ENCODE data around the gene TIPRL.
"Not testable (repeated sequence)": the region's sequence is repeated elsewhere in the genome, so short reads cannot be mapped to it uniquely, and the experiment has no call there.

TIPRL gene

GRCh38 chr1:168178638-168179437, at the start of gene TIPRL:
Gene TIPRL (plus strand): TSS chr1:168178962. CDS start chr1:168179078, 116 bp downstream.
- peak; percentile 97 for DNase-seq

GRCh38 chr1:168129933-168130332, 48.8 kb upstream of the TIPRL start:
- no peak for DNase-seq

DNA sequence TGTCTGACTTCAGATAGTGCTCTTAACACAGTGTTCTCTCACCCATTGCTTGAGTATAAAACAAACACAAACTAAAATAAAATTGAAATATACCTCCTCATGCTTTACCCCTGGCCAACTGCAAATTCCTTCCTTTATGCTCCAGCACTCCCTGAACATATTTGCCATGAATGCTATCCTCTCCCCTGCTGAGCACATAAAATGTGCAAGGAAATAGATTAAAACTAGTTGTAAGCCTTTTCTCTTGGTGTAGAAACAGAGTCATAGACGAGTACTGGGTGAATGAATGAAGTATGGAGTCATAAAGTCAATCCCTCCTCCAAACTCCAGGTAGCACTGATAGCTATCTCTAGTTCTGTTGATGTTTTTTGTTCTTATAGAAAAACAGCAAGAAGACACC, 44.6 kb upstream of the TIPRL start:
- no peak for DNase-seq

DNA sequence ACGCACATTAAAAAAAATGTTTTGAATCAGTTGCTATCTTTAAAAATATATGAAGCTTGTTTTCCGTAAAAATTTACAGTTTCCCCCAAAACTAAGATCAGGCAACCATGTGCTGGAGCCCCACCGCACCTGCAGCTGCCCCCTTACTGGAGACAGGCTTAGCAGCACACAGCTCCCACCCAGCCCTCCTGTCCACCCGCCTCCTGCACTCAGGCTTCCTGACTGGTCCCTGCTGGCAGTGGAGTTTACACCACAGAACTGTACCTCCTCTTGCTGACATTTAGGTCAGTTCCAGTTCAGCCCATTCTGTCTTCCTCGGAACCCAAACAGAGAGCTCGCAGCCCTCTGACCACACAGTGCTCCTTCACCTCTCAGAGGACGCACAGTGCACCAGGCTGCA, 44.1 kb upstream of the TIPRL start:
- DNase-seq = no peak

DNA sequence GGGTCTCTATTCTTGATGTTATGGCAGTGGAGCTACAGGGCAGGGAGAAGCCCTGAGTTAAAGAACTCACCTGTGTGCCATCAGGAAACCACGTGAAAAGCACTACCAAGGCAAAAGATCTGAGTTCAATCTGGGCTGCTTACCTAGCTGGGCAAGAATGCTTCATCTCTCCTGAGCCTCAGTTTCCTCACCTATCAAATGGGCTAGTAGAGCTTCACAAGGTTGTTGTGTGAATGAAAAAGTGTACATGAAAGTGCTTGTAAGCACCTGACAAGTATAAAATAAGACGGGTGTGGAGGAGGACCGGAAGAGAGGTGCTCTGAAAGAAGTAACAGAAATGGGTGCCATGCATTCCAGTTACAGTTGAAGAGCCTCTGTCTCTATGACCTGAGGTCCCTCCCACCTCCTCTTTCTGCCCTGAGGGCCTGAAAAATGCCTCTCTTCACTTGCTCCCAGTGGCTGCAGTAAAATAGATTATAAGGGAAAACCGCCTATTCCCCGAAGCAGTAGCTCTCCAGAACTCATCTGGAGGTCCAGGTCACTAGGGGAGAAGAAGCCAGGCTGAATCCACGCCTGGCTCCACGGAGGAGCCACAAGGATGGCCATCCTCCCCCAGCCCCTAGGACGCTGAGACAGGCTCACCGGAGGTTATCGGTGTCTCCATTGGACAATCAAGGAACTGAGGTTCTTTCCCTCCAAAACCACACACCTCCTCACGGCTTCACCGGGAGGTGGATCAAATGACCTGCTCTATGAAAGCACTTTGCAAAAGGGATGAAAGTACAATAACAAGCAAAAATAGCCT, 43.4 kb upstream of the TIPRL start:
- DNase-seq = no peak

- no peak for DNase-seq
Observed at GRCh38 chr1:168135921-168136708, 42.6 kb upstream of the TIPRL start.

DNA sequence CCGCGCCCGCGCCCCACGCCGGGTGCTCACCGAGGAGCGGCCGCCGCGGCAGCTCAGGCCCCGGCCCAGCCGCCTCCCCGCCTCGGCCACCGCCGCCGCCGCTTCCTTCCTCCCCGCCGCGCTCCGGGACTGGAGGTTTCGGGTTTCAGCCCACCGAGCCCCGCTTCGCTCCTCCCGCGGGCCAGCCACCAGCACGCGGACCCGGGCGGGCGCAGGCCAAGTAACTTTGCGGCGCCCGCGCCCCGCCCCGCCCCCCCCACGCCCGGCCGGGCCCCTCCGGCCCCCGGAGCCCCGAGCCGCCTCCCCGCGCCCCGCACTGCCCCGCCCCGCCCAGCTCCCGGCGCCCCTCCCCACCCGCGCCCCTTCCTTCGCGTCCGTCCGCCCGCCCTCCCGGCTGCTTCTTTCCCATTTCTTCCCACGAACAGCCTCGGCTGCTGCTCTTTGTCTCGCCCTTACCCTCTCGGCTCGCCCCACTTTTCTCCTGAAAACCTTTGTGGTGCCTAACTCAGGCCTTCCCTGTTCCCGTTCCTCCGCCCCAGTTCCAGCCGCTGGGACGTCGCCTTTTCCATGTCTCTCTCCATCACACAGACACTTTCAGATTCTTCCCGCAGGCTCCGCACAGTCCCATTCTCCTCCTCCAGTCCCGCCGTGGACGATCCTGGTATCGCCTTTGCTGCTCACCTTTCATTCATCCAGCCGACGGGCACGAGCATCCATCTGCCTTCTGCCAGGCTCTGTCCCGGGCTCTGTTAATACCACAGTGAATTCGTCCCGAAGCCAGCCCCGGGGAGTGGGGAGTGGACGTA, 41.9 kb upstream of the TIPRL start, which contains the start of gene GPR161:
Gene GPR161 (minus strand): TSS at position 222 of the 806 bp plus-strand sequence. CDS start 32,080 bp downstream, outside the sequence.
- DNase-seq = no peak

- no peak for DNase-seq
Observed at GRCh38 chr1:168137515-168137821, 41.3 kb upstream of the TIPRL start.

DNA sequence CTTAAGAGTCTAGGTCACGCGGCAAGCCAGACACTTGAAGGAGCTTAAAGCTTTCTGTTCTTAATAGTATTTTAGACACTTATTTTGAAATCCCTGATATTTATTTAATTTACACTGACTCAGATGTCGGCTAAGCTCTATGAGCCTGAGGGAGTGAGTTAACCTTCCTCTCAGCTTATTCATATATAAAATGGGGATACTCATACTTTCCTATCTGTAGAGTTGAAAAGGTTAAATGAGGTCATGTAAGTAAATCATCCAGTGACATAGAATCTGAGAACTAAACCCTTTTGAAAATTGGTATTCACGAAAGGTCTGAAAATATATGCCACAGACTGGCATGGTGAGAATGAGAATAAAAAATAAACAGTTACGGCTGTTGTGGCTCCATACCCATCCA, 40.6 kb upstream of the TIPRL start:
- DNase-seq = no peak

- DNase-seq = no peak
Observed at GRCh38 chr1:168139070-168139469, 39.7 kb upstream of the TIPRL start.

- no peak for DNase-seq
Observed at GRCh38 chr1:168141871-168142385, 36.8 kb upstream of the TIPRL start.

- DNase-seq = peak; percentile 88
Observed at GRCh38 chr1:168145184-168146159, 33.3 kb upstream of the TIPRL start.

GRCh38 chr1:168146160-168146539, 32.6 kb upstream of the TIPRL start:
- DNase-seq = no peak

DNA sequence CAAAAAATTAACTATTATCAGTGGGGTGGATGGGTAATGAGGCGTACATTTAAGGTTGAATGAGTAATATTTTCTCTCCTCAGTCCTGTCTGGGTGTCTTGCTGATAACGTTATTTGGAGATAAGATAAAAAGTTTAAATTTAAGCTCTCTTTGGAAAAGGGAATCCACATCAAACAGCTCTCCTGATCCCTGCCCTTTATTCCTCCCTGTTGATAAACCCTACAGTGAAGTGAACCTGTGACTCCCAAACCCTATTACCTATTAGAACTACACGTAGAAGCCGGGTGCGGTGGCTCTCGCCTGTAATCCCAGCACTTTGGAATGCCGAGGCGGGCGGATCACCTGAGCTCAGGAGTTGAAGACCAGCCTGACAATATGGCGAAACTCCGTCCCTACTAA, 32.1 kb upstream of the TIPRL start:
- no peak for DNase-seq

- no peak for DNase-seq
Observed at GRCh38 chr1:168148916-168149315, 29.8 kb upstream of the TIPRL start.

GRCh38 chr1:168150283-168150682, 28.5 kb upstream of the TIPRL start:
- DNase-seq = no peak

- DNase-seq = no peak
Observed at GRCh38 chr1:168151935-168152334, 26.8 kb upstream of the TIPRL start.

- DNase-seq = not testable (repeated sequence)
Observed at GRCh38 chr1:168154707-168155106, 24.1 kb upstream of the TIPRL start.

DNA sequence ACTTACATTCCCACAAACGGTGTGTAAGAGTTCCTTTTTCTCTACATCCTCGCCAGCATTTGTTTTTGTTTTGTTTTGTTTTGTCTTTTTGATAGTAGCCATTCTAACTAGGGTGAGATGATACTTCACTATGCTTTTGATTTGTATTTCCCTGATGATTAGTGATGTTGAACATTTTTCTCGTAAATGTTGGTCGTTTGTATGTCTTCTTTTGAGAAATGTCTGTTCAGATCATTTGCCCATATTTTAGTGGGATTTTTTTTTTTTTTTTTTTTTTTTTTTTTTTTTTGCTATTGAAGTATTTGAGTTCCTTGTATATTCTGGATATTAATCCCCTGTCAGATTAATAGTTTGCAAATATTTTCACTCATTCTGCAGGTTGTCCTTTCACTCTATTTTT, 22.9 kb upstream of the TIPRL start:
- DNase-seq = no peak

GRCh38 chr1:168157638-168158037, 21.1 kb upstream of the TIPRL start:
- no peak for DNase-seq

DNA sequence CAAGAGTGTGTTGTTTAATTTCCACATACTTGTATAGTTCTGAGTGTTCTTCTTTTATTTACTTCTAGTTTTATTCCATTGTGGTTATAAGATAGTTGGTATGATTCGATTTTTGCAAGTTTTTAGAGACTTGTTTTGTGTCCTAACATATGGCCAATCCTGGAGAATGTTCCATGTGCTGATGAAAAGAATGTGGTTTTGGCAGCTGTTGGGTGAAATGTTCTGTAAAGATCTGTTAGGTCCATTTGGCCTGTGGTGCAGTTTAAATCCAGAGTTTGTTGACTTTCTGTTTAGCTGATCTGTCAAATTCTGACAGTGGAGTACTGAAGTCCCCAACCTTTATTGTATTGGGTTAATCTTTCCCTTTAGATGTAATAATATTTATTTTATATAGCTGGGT, 19.5 kb upstream of the TIPRL start:
- no peak for DNase-seq

All from SHP77 treated with DMSO at 0.1 percent for 48 hours (cell line).